ENCODE measurements around the gene GSTT2.

GRCh38 chr22:24028533-24028932 is 48.6 kb downstream of the GSTT2 start:
- TF ChIP-seq, protein P1, sequence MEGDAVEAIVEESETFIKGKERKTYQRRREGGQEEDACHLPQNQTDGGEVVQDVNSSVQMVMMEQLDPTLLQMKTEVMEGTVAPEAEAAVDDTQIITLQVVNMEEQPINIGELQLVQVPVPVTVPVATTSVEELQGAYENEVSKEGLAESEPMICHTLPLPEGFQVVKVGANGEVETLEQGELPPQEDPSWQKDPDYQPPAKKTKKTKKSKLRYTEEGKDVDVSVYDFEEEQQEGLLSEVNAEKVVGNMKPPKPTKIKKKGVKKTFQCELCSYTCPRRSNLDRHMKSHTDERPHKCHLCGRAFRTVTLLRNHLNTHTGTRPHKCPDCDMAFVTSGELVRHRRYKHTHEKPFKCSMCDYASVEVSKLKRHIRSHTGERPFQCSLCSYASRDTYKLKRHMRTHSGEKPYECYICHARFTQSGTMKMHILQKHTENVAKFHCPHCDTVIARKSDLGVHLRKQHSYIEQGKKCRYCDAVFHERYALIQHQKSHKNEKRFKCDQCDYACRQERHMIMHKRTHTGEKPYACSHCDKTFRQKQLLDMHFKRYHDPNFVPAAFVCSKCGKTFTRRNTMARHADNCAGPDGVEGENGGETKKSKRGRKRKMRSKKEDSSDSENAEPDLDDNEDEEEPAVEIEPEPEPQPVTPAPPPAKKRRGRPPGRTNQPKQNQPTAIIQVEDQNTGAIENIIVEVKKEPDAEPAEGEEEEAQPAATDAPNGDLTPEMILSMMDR (IDR thresholded peaks at IDR 0.05) = no peak
- TF ChIP-seq POLR2AphosphoS5 (IDR thresholded peaks at IDR 0.05; ENCODE audit: insufficient read depth in 1 of 2, low read depth in 1 of 2) = no peak
- no peak for TF ChIP-seq POLR2A (IDR thresholded peaks at IDR 0.05)
